Measurements from ENCODE around the gene MIEF1.
A peak's percentile ranks its signal among the peaks of the same experiment; 100 is the strongest.
"Not testable (repeated sequence)": the region's sequence is repeated elsewhere in the genome, so short reads cannot be mapped to it uniquely, and the experiment has no call there.

Gene MIEF1

DNA sequence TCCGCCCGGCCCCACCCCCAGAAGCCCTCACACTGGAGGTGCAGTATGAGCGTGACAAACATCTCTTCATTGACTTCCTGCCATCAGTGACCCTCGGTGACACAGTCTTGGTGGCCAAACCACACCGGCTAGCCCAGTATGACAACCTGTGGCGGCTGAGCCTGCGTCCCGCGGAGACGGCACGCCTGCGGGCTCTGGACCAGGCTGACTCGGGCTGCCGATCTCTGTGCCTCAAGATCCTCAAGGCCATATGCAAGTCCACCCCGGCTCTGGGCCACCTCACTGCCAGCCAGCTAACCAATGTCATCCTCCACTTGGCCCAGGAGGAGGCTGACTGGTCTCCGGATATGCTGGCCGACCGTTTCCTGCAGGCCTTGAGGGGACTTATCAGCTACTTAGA, 11.7 kb downstream of the MIEF1 start:
- DNase-seq (ENCODE audit: low spot score) = no peak

DNA sequence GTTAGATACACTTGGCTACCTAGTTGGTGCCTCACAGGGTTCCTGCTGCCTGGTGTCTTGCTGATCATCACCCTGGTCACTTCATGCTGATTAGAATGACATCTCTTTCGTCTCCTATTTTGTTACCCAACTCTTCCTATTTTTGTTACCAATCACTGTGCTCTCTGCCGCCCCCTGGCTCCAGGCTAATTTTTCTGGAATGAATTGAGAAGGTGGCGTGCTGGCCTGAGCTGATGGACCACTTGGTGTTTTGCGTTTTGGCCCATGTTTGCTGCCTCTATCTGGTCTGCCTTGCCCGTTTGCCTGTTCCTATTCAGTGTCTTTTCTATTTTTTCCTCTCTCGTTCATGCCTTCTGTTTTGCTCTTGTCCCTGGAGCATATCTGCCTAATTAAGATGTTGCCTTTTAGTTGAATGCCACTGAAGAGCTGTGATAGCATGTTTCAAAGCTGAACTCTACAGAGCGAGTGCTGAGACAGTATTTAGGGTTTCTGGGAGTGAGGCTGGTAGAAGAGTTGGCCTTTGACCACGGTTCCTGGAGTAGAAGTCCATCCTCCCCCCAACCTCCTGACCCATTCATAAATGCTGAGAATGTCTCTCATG, 12.4 kb downstream of the MIEF1 start:
- DNase-seq (ENCODE audit: low spot score) = no peak

DNA sequence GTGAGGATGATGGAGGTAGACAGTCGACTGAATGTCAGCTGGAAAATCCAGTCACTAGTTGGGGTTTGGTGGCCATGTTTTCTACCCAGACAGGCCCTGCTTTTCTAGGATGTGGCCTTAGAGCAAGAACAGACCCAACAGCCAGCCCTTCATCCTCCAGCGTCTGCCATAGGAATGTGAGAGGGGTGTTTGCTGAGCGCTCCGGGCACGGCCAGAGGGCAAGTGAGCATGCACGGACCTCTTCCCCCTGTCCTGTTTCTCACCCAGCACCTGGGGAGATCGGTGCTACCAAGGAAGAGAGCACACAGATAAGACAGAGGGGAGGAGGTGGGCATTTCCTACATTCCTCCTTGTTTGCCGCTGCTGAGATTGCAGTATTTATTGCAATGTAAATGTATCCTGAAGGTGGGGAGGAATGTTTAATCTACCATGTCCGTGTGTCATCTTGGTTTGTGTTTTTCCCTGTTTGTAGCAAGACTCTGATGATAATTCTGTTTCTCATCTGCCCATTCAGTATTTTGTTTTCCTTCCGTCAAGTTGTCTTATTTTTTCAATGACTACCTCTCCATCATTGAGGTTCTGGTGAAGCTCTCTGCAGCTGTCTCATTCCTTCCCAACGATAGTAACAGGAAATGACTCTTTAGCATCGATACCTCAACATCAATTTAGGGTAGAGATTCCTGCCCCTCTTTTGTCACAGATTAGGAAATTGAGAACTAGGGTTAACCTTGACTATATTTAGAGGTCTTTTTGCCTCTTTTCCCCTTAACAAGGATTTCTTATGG, 13.4 kb downstream of the MIEF1 start:
- no peak for DNase-seq (ENCODE audit: low spot score)

DNA sequence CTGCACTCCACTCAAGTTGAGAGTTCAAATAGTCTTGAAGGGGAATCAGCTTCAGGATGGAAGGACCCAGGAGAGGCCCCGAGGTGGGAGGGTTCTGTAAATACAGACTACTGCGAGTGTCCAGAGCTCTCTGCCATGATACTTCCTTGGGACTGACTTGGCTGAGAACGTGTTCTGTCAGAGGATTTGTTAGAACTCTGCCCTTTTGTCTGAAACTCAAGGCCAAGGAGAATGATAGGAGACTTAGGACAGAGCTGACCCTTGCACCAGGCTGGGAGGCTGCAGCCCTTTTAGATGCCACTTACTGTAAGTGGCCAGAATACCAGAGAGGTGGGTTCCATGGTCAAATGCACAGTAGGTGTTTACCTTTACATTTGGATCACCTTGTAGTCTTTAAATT, 15.4 kb downstream of the MIEF1 start:
- no peak for DNase-seq (ENCODE audit: low spot score)

DNA sequence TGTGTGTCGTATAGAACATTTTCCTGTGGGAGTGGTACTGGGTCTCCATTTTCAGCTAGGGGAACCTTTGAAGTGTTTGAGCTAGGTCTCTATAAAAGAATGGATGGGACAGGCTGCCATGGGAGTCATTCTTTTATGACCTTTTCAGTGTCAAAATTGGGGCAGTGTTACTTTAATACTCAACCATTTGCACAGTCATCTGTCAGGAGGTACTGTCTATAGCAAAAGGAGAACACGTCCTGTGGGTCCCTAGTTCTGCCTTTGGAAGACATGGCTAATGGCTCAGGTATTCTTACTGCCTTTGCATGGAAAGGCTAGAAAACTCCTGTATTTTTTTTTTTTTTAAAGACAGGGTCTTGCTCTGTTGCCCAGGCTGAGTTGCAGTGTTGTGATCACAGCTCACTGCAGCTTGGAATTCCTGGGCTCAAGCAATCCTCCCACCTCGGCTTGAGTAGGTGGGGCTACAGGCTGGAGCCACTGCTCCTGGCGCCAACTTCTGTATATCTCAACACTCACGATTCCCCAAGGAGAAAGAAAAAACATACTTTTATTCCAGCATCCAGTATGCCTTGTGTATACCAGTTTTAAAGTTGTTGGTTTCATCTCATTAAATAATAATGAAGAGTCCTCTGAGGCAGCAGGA, 16.2 kb downstream of the MIEF1 start:
- DNase-seq (ENCODE audit: low spot score) = no peak

DNA sequence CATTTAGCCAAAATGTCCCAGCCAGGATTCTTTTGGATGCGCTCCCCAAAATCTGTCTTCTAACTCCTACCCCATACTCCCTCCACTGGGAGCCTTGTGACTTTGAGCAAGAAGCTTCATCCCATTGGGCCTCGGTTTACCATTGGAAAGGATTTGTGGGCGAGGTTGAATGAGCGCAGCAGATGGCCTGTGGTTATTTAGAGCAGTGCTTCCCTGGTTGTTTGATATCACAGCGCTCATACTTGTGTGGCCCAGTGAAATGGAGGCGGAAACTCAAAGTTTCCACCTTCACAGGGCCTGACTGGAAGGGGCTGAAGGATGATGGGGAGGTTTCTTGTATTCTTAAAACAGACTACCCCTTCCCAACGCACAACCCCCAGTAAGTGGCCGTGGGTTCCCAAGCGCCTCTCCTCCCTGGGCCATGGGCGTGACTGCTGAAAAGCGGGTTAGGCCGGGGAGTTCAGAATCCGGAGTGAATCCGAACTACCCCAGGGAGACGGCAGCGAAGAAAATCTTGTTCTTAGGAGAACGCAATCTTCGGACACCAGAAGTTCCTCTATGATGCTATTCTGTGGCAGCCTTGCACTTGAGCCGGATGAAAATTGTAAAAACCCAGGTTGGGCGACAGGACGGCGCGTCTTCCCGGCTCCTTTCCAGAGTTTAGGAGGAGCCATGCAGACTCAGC, 17.0 kb downstream of the MIEF1 start:
- no peak for DNase-seq (ENCODE audit: low spot score)

DNA sequence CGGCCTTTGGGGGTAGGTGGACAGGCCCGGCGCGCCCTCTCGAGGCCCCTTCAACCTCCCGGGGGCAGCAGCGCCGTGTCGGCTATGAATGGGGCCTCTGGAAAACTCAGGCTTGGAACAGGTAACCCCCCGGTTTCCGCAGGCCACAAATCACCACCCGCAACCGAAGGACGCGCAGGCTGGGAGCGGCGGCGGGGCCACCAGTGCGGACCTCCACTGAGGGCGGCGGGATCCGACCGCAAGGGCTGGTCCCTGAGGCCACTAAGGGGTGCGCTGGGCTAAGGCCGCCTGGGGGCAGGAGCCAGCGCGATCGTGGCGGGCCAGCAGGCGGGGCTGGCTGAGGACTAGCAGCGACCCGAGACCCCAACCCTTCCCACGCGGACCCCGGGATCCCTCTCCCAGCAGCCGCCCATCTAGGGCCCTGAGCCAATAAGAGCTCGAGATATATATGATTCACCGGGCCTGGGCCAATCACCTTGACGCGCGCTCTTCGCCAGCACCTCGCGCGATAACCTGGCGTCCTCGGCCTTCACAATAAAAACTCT, 17.7 kb downstream of the MIEF1 start:
- DNase-seq (ENCODE audit: low spot score) = peak; percentile 99

DNA sequence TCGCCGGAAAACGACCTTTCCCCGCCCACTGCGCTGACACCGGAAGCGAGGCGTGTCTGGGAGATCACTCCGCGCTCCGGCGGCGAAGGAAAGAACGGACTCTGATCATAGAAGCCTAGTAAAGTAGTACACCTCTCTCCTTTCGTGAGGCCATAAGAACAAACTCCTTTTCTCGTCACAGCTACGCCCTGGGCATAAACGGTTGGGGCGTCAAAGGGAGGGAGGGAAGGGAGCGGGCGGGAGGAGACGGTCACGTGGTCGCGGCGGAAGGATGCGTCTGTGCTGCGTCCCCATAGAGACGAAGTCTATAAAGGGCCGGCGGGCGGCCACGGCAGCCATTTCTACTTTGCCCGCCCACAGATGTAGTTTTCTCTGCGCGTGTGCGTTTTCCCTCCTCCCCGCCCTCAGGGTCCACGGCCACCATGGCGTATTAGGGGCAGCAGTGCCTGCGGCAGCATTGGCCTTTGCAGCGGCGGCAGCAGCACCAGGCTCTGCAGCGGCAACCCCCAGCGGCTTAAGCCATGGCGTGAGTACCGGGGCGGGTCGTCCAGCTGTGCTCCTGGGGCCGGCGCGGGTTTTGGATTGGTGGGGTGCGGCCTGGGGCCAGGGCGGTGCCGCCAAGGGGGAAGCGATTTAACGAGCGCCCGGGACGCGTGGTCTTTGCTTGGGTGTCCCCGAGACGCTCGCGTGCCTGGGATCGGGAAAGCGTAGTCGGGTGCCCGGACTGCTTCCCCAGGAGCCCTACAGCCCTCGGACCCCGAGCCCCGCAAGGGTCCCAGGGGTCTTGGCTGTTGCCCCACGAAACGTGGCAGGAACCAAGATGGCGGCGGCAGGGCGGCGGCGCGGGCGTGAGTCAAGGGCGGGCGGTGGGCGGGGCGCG, 18.4 kb downstream of the MIEF1 start, which contains the start of gene ATF4:
TSS of gene ATF4 (plus strand) at position 337 of the 880 bp plus-strand sequence. CDS start 884 bp downstream, outside the sequence.
- DNase-seq (ENCODE audit: low spot score) = no peak

DNA sequence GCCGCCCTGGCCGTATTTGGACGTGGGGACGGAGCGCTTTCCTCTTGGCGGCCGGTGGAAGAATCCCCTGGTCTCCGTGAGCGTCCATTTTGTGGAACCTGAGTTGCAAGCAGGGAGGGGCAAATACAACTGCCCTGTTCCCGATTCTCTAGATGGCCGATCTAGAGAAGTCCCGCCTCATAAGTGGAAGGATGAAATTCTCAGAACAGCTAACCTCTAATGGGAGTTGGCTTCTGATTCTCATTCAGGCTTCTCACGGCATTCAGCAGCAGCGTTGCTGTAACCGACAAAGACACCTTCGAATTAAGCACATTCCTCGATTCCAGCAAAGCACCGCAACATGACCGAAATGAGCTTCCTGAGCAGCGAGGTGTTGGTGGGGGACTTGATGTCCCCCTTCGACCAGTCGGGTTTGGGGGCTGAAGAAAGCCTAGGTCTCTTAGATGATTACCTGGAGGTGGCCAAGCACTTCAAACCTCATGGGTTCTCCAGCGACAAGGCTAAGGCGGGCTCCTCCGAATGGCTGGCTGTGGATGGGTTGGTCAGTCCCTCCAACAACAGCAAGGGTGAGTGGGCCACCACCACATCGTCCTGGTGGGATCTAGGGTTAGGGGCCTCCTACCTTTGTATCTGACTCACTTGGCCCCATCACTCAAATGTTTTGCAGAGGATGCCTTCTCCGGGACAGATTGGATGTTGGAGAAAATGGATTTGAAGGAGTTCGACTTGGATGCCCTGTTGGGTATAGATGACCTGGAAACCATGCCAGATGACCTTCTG, 19.2 kb downstream of the MIEF1 start:
- peak; percentile 60 for DNase-seq (ENCODE audit: low spot score)

DNA sequence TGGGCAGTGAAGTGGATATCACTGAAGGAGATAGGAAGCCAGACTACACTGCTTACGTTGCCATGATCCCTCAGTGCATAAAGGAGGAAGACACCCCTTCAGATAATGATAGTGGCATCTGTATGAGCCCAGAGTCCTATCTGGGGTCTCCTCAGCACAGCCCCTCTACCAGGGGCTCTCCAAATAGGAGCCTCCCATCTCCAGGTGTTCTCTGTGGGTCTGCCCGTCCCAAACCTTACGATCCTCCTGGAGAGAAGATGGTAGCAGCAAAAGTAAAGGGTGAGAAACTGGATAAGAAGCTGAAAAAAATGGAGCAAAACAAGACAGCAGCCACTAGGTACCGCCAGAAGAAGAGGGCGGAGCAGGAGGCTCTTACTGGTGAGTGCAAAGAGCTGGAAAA, 20.0 kb downstream of the MIEF1 start:
- not testable (repeated sequence) for DNase-seq (ENCODE audit: low spot score)

DNA sequence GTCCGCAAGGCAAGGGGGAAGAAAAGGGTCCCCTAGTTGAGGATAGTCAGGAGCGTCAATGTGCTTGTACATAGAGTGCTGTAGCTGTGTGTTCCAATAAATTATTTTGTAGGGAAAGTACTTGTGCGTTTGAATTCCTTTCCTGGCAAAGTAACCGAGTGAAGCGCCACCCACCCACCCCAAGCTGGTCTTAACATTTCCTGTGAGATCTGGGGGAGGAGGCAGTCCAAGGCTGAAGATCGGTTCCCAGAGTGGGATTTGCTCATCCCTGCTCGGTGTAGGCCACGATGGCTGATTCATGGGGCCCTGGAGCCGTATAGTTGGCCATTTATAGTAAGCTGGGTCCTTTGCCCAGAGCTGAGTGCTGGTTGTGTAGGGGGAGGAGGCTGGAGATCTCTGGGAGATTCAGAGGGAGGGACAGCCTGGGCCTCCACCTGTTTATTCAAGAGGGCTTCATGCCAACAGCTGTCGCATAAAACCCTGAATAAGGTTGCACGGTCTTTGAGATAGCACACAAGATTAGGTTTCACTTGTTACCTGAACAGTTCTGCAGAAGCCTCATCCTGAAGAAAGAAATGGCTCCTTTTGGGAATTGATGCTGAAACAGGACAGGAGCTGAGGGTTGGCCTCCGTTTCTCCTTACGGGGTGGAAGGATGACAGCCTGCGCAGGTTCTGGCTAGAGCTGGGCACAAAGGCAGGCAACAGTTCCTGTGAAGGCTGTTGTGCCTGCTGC, 20.6 kb downstream of the MIEF1 start:
- no peak for DNase-seq (ENCODE audit: low spot score)

DNA sequence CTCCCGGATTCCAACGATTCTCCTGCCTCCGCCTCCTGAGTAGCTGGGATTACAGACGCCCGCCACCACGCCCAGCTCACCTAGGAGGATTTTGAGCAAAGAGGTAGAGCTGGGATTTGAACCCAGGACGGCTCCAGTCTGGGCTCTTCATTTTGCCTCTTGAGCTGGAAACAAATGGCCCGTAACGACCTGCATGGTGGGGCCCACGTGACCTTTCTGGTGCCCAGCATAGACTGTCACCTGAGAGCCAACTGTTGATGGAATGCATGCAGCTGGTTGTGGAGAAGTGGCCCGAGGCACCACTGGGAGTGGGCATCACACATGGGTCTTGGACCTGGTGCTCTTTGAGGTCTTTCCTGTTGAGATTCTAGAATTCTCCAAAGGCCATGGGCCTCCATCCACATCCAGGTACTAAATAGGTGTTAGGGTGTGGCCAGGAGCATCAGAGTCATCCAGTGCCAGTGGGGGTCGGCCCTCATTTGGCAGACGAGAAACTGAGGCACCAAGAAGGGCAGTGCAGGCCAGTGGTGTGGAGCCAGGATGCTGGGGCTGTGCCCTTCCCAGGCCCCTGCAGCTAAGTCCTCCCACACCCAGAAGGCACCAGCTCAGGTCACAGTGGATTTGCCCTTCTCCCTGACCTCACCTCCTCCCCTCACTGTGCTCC, 22.1 kb downstream of the MIEF1 start:
- no peak for DNase-seq (ENCODE audit: low spot score)

DNA sequence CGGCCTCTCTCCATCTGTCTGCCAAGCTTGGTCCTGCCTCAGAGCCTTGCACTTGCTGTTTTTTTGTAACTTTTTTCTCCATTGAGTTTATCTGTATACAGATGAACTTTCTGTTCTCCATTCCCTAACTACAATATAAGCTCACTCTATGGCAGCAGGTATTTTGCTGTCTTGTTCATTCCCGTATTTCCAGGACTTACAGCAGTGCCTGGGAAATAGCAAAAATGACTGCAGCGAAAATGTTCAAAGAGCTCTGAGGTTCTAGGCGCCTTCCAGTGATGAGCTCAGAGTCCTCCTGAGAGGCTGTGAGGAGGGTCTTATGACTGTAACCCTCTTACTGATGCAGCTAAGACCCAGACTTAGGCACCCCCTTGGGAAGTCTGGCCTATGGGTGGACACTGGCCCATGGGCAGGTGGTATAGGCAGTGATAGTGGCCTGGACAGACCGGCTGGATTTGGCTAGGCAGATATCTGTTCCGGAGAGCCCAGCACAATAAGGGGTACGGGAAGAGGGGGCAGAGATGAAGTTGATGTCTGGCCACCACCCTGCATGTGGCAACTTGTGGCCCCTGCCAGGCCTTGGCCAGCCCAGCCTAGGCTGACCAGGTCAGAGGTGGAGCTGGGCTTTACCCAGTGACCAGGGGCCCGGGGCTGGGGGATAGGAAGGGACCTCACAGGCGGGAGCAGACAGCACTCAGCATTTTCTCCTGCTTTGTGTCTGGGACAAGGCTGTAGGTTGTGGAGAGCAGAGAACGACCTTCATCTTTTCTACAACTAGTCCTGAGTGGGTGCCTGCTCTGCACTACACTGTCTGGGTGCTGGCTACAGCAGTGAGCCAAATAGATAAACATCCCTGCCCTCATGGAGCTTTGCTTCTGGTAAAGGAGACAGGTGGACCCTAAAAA, 22.9 kb downstream of the MIEF1 start:
- DNase-seq (ENCODE audit: low spot score) = no peak

DNA sequence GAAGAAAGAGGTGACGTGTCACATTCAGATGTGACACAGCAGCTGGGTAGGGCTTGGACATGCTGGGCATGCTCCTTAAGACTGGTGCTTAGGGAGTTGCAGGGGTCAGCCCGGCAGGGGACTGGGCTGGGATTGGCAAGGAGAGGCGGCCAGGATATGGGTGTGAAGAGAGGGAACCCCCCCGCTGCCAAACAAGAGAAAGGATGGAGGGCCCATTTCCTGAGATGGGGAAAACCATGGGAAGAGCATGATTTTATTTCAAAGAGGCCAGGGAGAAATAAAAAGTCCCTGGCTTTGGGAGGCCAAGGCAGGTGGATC, 23.5 kb downstream of the MIEF1 start:
- no peak for DNase-seq (ENCODE audit: low spot score)

DNA sequence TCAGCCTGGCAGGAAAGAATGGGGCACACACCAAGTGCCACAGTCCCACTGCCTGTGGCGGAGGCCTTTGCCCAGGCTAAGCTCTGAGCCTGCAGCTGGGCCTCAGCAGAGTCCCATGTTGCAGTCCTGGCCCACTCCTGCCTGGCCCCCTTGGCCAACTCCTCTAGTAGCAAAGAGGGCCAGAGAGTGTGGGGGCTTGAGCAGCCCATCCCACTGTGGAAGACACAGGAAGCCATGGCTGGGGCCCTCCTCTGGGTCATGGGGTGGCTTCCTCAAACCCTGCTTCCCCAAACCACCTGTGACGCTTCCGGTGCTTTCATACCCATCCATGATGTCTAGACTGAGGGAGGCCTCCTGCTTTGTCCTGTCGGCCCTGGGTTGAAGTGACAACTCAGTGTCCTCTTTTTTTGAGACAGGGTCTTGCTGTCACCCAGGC, 24.7 kb downstream of the MIEF1 start:
- no peak for DNase-seq (ENCODE audit: low spot score)

DNA sequence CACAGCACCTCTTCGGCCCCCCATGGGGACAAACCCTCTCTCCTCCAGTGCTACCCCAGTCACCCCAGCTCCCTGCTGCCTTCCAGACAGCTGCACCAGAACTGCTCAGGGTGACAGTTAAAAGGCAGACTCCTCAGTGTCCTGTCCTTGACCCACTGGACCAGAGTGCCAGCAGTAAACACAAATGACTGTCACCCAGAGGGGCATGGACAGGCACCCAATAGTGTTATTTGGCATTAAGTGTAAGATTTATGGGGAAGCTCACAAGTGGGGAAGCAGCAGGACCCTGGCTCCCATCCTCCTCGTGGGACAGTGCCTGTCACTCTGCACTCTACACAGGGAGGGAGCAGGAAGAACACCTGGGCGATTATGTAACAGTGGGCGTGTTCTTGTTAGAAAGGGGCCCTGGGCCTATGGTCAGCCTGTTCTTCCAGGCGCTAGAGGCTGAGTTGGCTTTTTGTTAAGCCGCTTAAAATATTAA, 25.4 kb downstream of the MIEF1 start:
- DNase-seq (ENCODE audit: low spot score) = peak; percentile 58

DNA sequence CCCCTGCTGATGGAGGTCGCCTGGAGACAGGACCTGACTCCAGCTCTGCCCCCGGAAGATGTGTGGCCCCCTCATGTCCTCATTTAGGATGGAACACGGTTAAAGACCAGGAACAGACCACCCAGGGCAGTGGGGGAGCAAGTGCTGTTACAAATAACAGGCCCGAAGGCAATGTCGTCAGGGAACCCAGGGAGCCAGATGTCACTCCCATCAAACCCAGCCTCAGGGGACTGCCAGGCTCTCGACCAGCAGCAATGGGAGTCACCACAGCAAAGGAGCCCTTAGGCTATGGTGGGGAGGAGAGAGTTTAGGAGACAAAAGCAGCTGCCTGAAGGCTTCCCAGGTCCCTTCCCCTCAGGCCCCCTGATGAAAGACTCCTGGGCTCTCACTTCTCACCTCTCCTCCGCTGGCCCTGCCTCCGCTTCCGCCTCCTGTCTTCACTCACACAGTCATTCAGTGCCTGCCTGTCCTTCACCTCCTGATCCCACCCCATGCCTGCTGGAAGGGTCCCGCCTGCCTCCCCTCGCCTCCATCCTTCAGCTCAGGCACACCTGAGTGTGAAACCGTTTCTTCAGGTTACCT, 26.1 kb downstream of the MIEF1 start:
- DNase-seq (ENCODE audit: low spot score) = peak; percentile 20

All from SW480 (cell line).